HepG2 (cell line): ENCODE measurements around the gene MPC2. TPM values are rescaled to one million over a fixed set of nuclear protein-coding genes. Genes with fewer than 3 reads are reported as not detected.

Experiments
- ATAC-seq: fragments of 200-7000 bp; cut with Tn5 transposase; 3 replicates; pipeline ENCODE4 v1.9.1; 2020; ENCODE audit warnings: mild to moderate bottlenecking, moderate library complexity
- BruUV-seq: library from RNA; stranded (reverse); fragments of 400-500 nt; replicated peaks from 2 replicates; lab custom pipeline; 2021; lab: Mats Ljungman, UMichigan
- CTCF ChIA-PET: fragments of 300-600 bp; formaldehyde crosslinking; extraction: SDS; loops from one replicate; lab custom pipeline; 2021; ENCODE audit warnings: low total read pairs, inconsistent platforms, low intra/inter-chr PET ratio; lab: Yijun Ruan, JAX
- POLR2A ChIA-PET: fragments of 350-600 bp; sonication (Branson Sonifier 250); formaldehyde crosslinking; loops from one replicate; lab custom pipeline; 2020; ENCODE audit warnings: antibody characterized with exemption, inconsistent platforms; lab: Yijun Ruan, JAX
- DNase-seq: peaks from one replicate; pipeline ENCODE4 v3.0.0-alpha.2; 2015; ENCODE audit warnings: low spot score
- FAIRE-seq: peaks from 3 replicates; lab custom pipeline; 2011; peaks lifted over from hg19 to GRCh38; lab: Jason Lieb, UNC
- H2AFZ ChIP-seq: one replicate; pipeline ENCODE4 v1.6.1; 2011; ENCODE audit warnings: low read length, inconsistent platforms
- H3K27ac ChIP-seq: fragments of 300-600 bp; 3 replicates; pipeline ENCODE4 v1.8.0; 2011; ENCODE audit warnings: mixed run types, mild to moderate bottlenecking, mixed read lengths, low read length, inconsistent platforms; ENCODE audit not compliant: insufficient read depth; ENCODE audit errors: extremely low read length
- H3K27me3 ChIP-seq, 2 experiments: fragments of 200-600 bp in 1 of 2; 2 replicates in 1 of 2; 3 replicates in 1 of 2; pipeline versions ENCODE4 v1.6.0 to v1.8.0; 2011; ENCODE audit warnings: low read length in 2 of 2, mild to moderate bottlenecking in 2 of 2, moderate library complexity in 2 of 2, inconsistent platforms in 1 of 2; ENCODE audit not compliant: insufficient read depth in 2 of 2, control insufficient read depth in 1 of 2
- H3K36me3 ChIP-seq, 2 experiments: fragments of 200-600 bp in 1 of 2; replicated peaks in 1 of 2; 2 replicates in 1 of 2; 3 replicates in 1 of 2; pipeline versions ENCODE4 v1.5.1 to v1.8.0; 2011; ENCODE audit warnings: low read length in 2 of 2, inconsistent platforms in 1 of 2; ENCODE audit not compliant: insufficient read depth in 2 of 2, control insufficient read depth in 1 of 2
- H3K4me1 ChIP-seq: 2 replicates; pipeline ENCODE4 v1.5.1; 2012; ENCODE audit warnings: low read length, inconsistent platforms; ENCODE audit not compliant: insufficient read depth
- H3K4me2 ChIP-seq: 2 replicates; pipeline ENCODE4 v1.6.0; 2011; ENCODE audit warnings: low read depth, low read length, inconsistent platforms
- H3K4me3 ChIP-seq, 3 experiments: fragments of 200-600 bp in 1 of 3; sonication (generic), shearing (Covaris generic) in 1 of 3; replicated peaks in 1 of 3; 2 replicates each; pipeline ENCODE4 v1.5.1; 2011 to 2016; ENCODE audit warnings: low read length in 3 of 3, inconsistent platforms in 2 of 3, low read depth in 2 of 3, mild to moderate bottlenecking in 2 of 3, control low read depth in 1 of 3, mixed read lengths in 1 of 3; ENCODE audit not compliant: insufficient read depth in 1 of 3
- H3K79me2 ChIP-seq: one replicate; pipeline ENCODE4 v1.6.1; 2011; ENCODE audit warnings: low read length, inconsistent platforms; ENCODE audit not compliant: insufficient read depth
- H3K9ac ChIP-seq: 2 replicates; pipeline ENCODE4 v1.6.0; 2011; ENCODE audit warnings: mild to moderate bottlenecking, low read depth, low read length, inconsistent platforms; ENCODE audit not compliant: insufficient read depth
- H3K9me3 ChIP-seq: 2 replicates; pipeline ENCODE4 v1.5.1; 2012; ENCODE audit warnings: mild to moderate bottlenecking, low read length
- H4K20me1 ChIP-seq: 2 replicates; pipeline ENCODE4 v1.6.0; 2011; ENCODE audit warnings: inconsistent platforms, mild to moderate bottlenecking, low read length, moderate library complexity; ENCODE audit not compliant: insufficient read depth
- HNRNPLL ChIP-seq: fragments of 200-400 bp; formaldehyde crosslinking; IDR thresholded peaks from 2 replicates; pipeline ENCODE4 v1.6.1; 2017; ENCODE audit warnings: mild to moderate bottlenecking, low read depth, low read length; ENCODE audit not compliant: poor library complexity, severe bottlenecking
- JUNB ChIP-seq: sonication (generic); formaldehyde crosslinking; IDR thresholded peaks from 2 replicates; pipeline ENCODE4 v1.8.0; 2022; ENCODE audit warnings: missing genetic modification reagents, mild to moderate bottlenecking, borderline replicate concordance
- KDM5A ChIP-seq: fragments of 200-600 bp; sonication (generic); IDR thresholded peaks from 2 replicates; pipeline ENCODE4 v1.7.0; 2018; ENCODE audit warnings: antibody characterized with exemption, mild to moderate bottlenecking, low read length, borderline replicate concordance
- MNT ChIP-seq: fragments of 450-650 bp; IDR thresholded peaks from 2 replicates; pipeline ENCODE4 v1.6.1; 2016
- POLR2AphosphoS5 ChIP-seq: IDR thresholded peaks from 2 replicates; pipeline ENCODE4 v1.6.1; 2012; ENCODE audit warnings: low read depth, low read length
- ZBED4 ChIP-seq: sonication (generic); formaldehyde crosslinking; IDR thresholded peaks from 2 replicates; pipeline ENCODE4 v1.4.0; 2020; ENCODE audit warnings: missing genetic modification reagents, borderline replicate concordance
- ZBTB26 ChIP-seq: IDR thresholded peaks from 2 replicates; pipeline ENCODE4 v1.6.1; 2016; ENCODE audit warnings: missing compliant biosample characterization, missing genetic modification reagents, borderline replicate concordance
- ZNF460 ChIP-seq: sonication (generic); formaldehyde crosslinking; IDR thresholded peaks from 2 replicates; pipeline ENCODE4 v1.5.1; 2020; ENCODE audit warnings: missing genetic modification reagents, mild to moderate bottlenecking, borderline replicate concordance
- ZSCAN20 ChIP-seq: sonication (generic); formaldehyde crosslinking; IDR thresholded peaks from 2 replicates; pipeline ENCODE4 v1.4.0; 2020; ENCODE audit warnings: missing genetic modification reagents, mild to moderate bottlenecking, borderline replicate concordance
- WGBS: methylation state at CpG from one replicate; pipeline ENCODE4 v1.1.6; 2017; ENCODE audit warnings: low lambda C conversion rate; 5-methylcytosine and 5-hydroxymethylcytosine counted together
- in situ Hi-C: cut with HindIII; loops from 2 replicates; pipeline ENCODE4 v1.10.0; 2017; ENCODE audit warnings: low pct_unique_long_range_greater_than_20kb; ENCODE audit not compliant: extremely low pct_ligation_motif_present
- intact Hi-C: fragments of 100-400 bp; cut with micrococcal nuclease; formaldehyde crosslinking; loops from one replicate; pipeline ENCODE4 v1.10.0; 2022; ENCODE audit not compliant: unreplicated experiment
- polyA plus RNA-seq, 8 experiments: library from polyadenylated mRNA; depleted of rRNA in 3 of 8; stranded (reverse) in 7 of 8; unstranded in 1 of 8; fragments of >200 nt; fragmentation: Illumina TruSeq in 4 of 8; extraction: Trizol in 4 of 8; gene quantifications; 2 replicates each; pipeline versions ENCODE4 v1.2.1 to v1.2.3, GENCODE V29; 2011 to 2016; ENCODE audit warnings: low read depth in 4 of 8, missing spikeins in 1 of 8, mixed read lengths in 1 of 8; ENCODE audit not compliant: insufficient read depth in 1 of 8
- total RNA-seq, 5 experiments: library from RNA; depleted of rRNA; stranded (reverse); fragments of >200 nt; fragmentation: Illumina TruSeq; extraction: Trizol; gene quantifications; 2 replicates each; pipeline ENCODE4 v1.2.3, GENCODE V29; 2016; ENCODE audit warnings: low read depth in 1 of 5

The MPC2 gene
- total and polyA plus RNA-seq, 2 of the 13 experiments (the other 11 are each of a cell fraction or from before 2014, with no cell fraction given): 38.8 to 136 TPM

- TF ChIP-seq ZBTB26: no peak
These were observed 19.0 kb upstream of the MPC2 start (continued) for GRCh38 chr1:167955915-167956314.

GRCh38 chr1:167950569-167950968 lies 13.7 kb upstream of the MPC2 start:
- no peak for ATAC-seq
- H3K79me2 ChIP-seq: peaks cover 62% of the 10 kb centered on the region
- peaks cover 9% of the 10 kb centered on the region; the same call in 1 of the 2 replicates for H4K20me1 ChIP-seq
- no peak overlapping the region for H3K9ac ChIP-seq
- TF ChIP-seq KDM5A: no peak
- H3K27me3 ChIP-seq: no peaks in the 10 kb centered on the region
- no peak overlapping the region for H3K27ac ChIP-seq
- H3K9me3 ChIP-seq: no peaks in the 10 kb centered on the region
- peaks cover 33% of the 10 kb centered on the region for H3K4me1 ChIP-seq
- peaks cover 7 to 26% of the 10 kb centered on the region in 2 experiments for H3K36me3 ChIP-seq
- no TSS peak for BruUV-seq
- no peak overlapping the region for H3K4me3 ChIP-seq
- intact Hi-C loops: no loop called here
- H3K4me2 ChIP-seq: no peak overlapping the region
- H2AFZ ChIP-seq: no peak overlapping the region
- ChIA-PET CTCF (no interaction called here), POLR2A (interaction anchor here (1.4 kb wide), 1 partner anchor 14 kb away, joined by 3 read pairs; the partner anchor contains the start of genes DCAF6 and MPC2)
- DNase-seq: no peak
- WGBS: 37% methylated on average over 1 of the region's 1 CpG
- in situ Hi-C loops: no loop called here
- no peak for FAIRE-seq

GRCh38 chr1:167949785-167950184 lies 12.9 kb upstream of the MPC2 start:
- no peak overlapping the region for H2AFZ ChIP-seq
- H3K27me3 ChIP-seq: no peaks in the 10 kb centered on the region
- 96% methylated on average over 3 of the region's 3 CpGs for WGBS
- in situ Hi-C loops: no loop called here
- BruUV-seq: no TSS peak
- H3K9ac ChIP-seq: no peak overlapping the region
- ChIA-PET POLR2A (interaction anchor here (1.4 kb wide), 1 partner anchor 14 kb away, joined by 3 read pairs; the partner anchor contains the start of genes DCAF6 and MPC2), CTCF (no interaction called here)
- intact Hi-C loops: no loop called here
- ATAC-seq (no peak), DNase-seq (no peak), FAIRE-seq (no peak)
- H3K79me2 ChIP-seq: peaks cover 66% of the 10 kb centered on the region
- H3K9me3 ChIP-seq: no peaks in the 10 kb centered on the region
- peaks cover 9% of the 10 kb centered on the region; the same call in 1 of the 2 replicates for H4K20me1 ChIP-seq
- no peak overlapping the region for H3K4me2 ChIP-seq
- H3K27ac ChIP-seq: no peak overlapping the region
- peaks cover 5 to 20% of the 10 kb centered on the region in 2 experiments; a peak in 4 of 5 replicates for H3K36me3 ChIP-seq
- no peak overlapping the region for H3K4me3 ChIP-seq
- peaks cover 33% of the 10 kb centered on the region for H3K4me1 ChIP-seq
- TF ChIP-seq POLR2AphosphoS5 (no peak), ZNF460 (CRISPR knock-in tag) (no peak), ZBED4 (CRISPR knock-in tag) (no peak), HNRNPLL (no peak), MNT (no peak), ZSCAN20 (CRISPR knock-in tag) (no peak), JUNB (CRISPR knock-in tag) (no peak)
